ENCODE results near the gene JKAMP. TPM values are rescaled to one million over a fixed set of nuclear protein-coding genes. Genes with fewer than 3 reads are reported as not detected.

JKAMP gene
- total and polyA plus RNA-seq, 9 donors, result 21.6 to 67.1 (median 30.6) TPM

- TF ChIP-seq POLR2A (IDR thresholded peaks at IDR 0.05) (no peak), EP300 (IDR thresholded peaks at IDR 0.05) (no peak)
- TF ChIP-seq, protein P1, sequence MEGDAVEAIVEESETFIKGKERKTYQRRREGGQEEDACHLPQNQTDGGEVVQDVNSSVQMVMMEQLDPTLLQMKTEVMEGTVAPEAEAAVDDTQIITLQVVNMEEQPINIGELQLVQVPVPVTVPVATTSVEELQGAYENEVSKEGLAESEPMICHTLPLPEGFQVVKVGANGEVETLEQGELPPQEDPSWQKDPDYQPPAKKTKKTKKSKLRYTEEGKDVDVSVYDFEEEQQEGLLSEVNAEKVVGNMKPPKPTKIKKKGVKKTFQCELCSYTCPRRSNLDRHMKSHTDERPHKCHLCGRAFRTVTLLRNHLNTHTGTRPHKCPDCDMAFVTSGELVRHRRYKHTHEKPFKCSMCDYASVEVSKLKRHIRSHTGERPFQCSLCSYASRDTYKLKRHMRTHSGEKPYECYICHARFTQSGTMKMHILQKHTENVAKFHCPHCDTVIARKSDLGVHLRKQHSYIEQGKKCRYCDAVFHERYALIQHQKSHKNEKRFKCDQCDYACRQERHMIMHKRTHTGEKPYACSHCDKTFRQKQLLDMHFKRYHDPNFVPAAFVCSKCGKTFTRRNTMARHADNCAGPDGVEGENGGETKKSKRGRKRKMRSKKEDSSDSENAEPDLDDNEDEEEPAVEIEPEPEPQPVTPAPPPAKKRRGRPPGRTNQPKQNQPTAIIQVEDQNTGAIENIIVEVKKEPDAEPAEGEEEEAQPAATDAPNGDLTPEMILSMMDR (IDR thresholded peaks at IDR 0.05), result no peak
- DNase-seq, result no peak
- Histone ChIP-seq H3K9me3 (no peaks in the 10 kb centered on the region), H3K4me3 (no peak overlapping the region), H3K27ac (no peak overlapping the region), H3K36me3 (no peaks in the 10 kb centered on the region), H3K4me1 (ENCODE audit: insufficient read depth) (no peaks in the 10 kb centered on the region), H3K27me3 (no peaks in the 10 kb centered on the region)
- intact Hi-C loops (cut with DNase I), result no loop called here
Measured at GRCh38 chr14:59530349-59530748, 46.0 kb downstream of the JKAMP start.

GRCh38 chr14:59532419-59532818, 48.1 kb downstream of the JKAMP start:
- Histone ChIP-seq H3K4me1 (ENCODE audit: insufficient read depth) (no peaks in the 10 kb centered on the region), H3K27me3 (no peaks in the 10 kb centered on the region), H3K4me3 (no peak overlapping the region), H3K36me3 (no peaks in the 10 kb centered on the region), H3K27ac (no peak overlapping the region), H3K9me3 (no peaks in the 10 kb centered on the region)
- 89 to 100% (median 91%) methylated on average over 1 of the region's 1 CpG for WGBS, 3 donors
- TF ChIP-seq POLR2A (IDR thresholded peaks at IDR 0.05) (no peak), EP300 (IDR thresholded peaks at IDR 0.05) (no peak)
- TF ChIP-seq, protein P1 (IDR thresholded peaks at IDR 0.05), result no peak
- intact Hi-C loops (cut with DNase I), result no loop called here
- DNase-seq, result no peak

- H3K4me3 ChIP-seq, result no peak overlapping the region
- WGBS, 3 donors, result 58 to 71% (median 63%) methylated on average over 7 of the region's 7 CpGs
- TF ChIP-seq, protein P1 (IDR thresholded peaks at IDR 0.05), result no peak
- TF ChIP-seq EP300 (IDR thresholded peaks at IDR 0.05) (no peak), POLR2A (IDR thresholded peaks at IDR 0.05) (no peak)
- no peaks in the 10 kb centered on the region for H3K9me3 ChIP-seq
- DNase-seq, result no peak
- no peaks in the 10 kb centered on the region for H3K4me1 ChIP-seq (ENCODE audit: insufficient read depth)
- H3K27me3 ChIP-seq, result no peaks in the 10 kb centered on the region
- H3K36me3 ChIP-seq, result no peaks in the 10 kb centered on the region
- no peak overlapping the region for H3K27ac ChIP-seq
- intact Hi-C loops (cut with DNase I), result no loop called here
Measured at GRCh38 chr14:59534361-59534987, 50.2 kb downstream of the JKAMP start.

DNA sequence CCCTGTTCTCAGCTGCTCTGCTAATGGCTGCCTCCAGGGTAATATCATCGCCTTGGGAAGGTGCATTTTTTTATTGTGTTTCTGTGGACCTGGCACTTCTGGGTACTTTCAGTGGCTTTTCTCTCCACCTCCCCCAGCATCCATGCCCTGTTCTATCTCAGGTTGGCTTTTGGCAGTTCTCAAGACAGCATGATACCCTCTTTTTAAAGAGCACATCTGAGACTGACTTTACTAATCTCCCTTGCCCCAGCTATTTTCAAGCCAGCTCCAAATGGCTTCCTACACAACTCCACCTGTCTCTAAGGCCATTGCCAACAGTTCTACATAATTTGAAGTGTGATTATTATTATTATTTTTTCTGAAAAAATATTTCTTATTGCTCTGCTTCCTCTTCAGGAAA, 53.2 kb downstream of the JKAMP start:
- Histone ChIP-seq H3K9me3 (no peaks in the 10 kb centered on the region), H3K4me3 (no peak overlapping the region), H3K36me3 (no peaks in the 10 kb centered on the region), H3K27me3 (no peaks in the 10 kb centered on the region), H3K4me1 (ENCODE audit: insufficient read depth) (no peaks in the 10 kb centered on the region), H3K27ac (no peak overlapping the region)
- no peak for DNase-seq
- intact Hi-C loops (cut with DNase I), result no loop called here
- 85 to 96% (median 87%) methylated on average over 1 of the region's 1 CpG for WGBS, 3 donors
- TF ChIP-seq, protein P1 (IDR thresholded peaks at IDR 0.05), result no peak
- TF ChIP-seq POLR2A (IDR thresholded peaks at IDR 0.05) (no peak), EP300 (IDR thresholded peaks at IDR 0.05) (no peak)
